GM21786 (cell line): Measurements from ENCODE around the gene NRTN.
A peak's percentile ranks its signal among the peaks of the same experiment; 100 is the strongest.

Experiments used
- ATAC-seq: cut with Tn5 transposase; IDR thresholded peaks from one replicate; pipeline ENCODE4 v1.9.1; 2021; ENCODE audit not compliant: unreplicated experiment

The NRTN gene

DNA sequence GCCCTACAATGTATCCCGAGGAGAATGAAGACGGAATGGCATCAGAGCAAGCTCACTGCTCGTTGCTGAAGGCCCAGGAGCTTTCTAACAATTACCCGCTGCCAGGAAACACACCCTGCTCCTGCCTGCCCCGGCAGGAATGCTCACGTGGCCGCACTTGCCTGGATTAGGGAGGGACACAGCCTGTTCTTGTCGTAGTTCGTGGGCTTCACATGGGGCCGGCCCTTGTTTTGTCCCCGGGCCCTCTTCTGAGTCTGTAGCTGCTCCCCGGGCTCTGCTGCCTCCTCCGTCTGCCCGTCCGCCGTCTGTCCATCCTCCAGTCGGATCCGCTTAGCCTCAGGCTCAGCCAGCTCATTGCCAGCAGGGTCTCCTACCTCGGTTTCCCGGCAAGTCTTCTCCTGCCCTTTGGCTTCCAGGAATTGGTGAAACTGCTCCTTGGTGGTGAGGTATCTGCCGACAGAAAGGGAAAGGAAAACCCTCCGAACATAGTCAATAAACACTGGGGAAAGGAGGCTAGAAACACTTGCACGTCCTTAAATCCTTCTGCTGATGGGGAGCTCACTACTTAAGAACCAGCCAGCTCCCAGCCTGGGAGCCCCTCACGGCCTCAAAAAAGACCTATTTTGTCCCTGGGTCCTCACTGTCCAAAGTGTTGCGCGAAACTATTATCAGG, 14.8 kb upstream of the NRTN start:
- ATAC-seq: no peak

DNA sequence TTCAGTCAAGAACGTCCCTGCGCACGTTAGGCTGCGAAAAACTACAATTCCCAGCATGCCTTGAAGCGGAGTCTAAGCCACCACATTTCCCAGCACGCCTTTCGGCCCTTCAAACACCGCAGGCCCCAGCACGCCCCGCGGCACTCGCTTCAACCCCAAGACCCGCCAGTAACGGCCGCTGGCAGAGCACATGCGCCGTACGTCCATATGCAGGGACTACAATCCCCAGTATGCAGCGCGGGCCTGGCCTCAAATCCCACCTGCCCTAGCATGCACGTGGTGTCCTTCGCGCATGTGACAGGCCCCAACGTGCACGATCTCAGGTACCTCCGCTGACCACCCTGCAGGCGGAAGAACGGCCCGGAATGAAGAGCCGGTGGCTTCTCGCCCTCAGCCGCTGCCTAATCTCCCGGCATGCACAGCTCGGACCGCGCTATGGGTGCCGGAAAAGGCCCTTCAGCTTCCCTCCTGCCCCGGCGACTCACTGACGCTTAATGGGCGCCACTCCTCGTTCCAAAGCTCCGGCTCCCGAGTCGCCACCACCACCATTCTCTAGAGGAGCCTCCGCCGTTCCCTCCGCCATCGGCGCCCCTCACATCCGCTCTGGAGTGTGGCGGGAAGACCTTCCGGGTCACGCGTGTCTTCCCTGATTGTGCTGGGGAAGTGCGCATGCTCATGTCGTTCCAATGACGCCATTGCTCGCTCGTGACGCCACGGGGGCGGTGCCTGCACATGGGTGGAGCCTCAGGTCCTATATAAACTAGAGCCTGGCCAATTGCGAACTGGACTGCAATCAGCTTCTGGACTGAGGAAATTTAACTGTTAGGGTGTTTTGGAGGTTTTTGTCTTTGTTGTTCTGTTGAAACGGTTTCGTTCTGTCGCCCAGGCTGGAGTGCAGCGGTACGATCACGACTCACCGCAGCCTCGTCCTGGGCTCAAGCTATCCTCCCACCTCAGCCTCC, 14.0 kb upstream of the NRTN start, which contains the start of gene DUS3L:
Gene DUS3L (minus strand): TSS at position 605 of the 962 bp plus-strand sequence. CDS start 22 bp downstream, at position 583.
- ATAC-seq: peak; percentile 85

GRCh38 chr19:5792224-5792623, 12.6 kb upstream of the NRTN start:
- no peak for ATAC-seq

- no peak for ATAC-seq
These were observed 11.7 kb upstream of the NRTN start for GRCh38 chr19:5793188-5793587.

- no peak for ATAC-seq
These were observed 9.4 kb upstream of the NRTN start for GRCh38 chr19:5795382-5795919.

DNA sequence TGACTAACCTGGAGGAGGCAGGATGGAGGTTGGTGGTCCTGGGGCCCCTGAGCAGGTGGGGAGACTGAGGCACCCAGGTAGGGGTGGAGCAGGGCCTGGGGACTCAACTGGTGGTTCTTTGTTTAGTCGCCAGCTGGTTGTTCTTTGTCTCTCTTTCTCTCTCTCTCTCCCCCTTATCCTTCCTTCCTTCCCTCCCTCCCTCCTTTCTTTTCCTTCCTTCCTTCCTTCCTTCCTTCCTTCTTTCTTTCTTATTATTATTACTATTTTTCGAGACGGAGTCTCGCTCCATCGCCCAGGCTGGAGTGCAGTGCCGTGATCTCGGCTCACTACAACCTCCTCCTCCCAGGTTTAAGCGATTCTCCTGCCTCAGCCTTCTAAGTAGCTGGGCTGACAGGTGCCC, 6.6 kb upstream of the NRTN start:
- no peak for ATAC-seq

GRCh38 chr19:5799247-5800241, 5.3 kb upstream of the NRTN start:
- ATAC-seq: no peak

- ATAC-seq: no peak
These were observed 4.3 kb upstream of the NRTN start for GRCh38 chr19:5800361-5801270.

GRCh38 chr19:5801796-5802619, 2.9 kb upstream of the NRTN start:
- ATAC-seq: no peak

DNA sequence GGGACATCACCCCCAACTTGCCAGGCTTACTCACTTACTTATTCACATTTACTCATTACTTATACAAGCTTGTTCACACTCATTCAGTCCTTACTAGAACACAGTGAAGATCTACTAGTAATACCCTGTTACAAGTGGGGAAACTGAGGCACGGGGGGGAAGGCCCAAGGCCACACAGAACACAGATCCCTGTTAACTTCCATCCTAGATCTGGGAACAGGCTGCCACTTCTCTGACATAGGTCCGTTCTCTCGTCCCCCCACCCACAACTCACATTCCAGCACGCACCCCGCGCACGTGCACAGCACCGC, 1.5 kb upstream of the NRTN start:
- ATAC-seq: no peak

- ATAC-seq: peak; percentile 63
These were observed 933 bp upstream of the NRTN start for GRCh38 chr19:5803752-5804515.

DNA sequence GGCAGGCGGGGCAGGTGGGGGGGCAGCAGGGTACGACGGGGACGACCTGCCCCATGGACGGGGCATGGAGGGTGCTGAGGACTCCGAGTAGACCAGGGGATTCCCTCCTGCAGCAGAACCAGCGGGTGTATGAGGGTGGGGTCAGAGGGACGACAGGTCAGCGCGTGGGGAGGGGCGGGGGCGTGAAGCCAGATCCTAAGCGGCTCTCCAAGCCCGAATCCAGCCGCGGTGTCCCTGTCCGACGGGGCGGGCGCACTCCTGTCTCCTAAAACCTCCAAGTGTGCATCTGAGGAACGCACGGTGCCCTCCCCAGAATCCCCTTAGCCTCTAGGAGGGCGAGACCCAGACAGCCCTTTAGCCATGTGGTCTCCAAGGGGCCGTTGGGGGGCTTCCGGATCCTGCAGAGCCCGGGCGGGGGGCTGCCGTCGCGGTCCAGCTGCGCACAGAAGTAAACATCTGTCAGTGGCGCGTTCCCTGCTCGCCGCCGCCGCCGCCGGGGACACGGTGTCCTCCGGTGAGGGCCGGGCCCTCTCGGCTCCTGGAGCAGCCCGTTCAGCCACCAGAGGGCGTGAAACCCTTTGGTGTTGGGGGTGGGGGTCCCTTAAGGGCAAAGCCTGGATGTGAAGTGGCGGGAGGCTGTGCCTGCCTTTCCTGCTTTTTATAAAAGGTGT, 730 bp downstream of the NRTN start:
- no peak for ATAC-seq

- ATAC-seq: no peak
These were observed 1.2 kb downstream of the NRTN start for GRCh38 chr19:5806133-5806489.

DNA sequence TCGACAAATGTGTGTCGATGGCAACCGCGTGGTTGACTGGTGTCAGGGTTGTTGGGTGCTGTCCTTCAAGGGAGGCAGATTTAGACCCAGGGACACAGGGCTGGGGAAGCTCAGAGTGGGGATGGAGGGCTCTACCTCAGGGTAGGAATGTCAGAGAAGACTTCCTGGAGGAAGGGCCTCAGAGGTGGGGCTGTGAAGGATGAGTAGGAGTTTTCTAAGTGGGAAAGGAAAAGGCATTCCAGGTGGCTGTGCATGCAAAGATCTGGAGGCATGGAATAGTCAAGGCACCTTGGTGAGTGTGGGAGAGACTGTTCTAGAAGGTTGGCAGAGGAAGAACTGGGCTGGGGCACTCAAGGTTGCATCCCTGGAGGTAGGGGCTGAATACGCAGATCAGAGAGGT, 2.0 kb downstream of the NRTN start:
- ATAC-seq: no peak

- no peak for ATAC-seq
These were observed 3.4 kb downstream of the NRTN start for GRCh38 chr19:5808120-5808816.

- ATAC-seq: no peak
These were observed 4.2 kb downstream of the NRTN start for GRCh38 chr19:5809053-5809452.

DNA sequence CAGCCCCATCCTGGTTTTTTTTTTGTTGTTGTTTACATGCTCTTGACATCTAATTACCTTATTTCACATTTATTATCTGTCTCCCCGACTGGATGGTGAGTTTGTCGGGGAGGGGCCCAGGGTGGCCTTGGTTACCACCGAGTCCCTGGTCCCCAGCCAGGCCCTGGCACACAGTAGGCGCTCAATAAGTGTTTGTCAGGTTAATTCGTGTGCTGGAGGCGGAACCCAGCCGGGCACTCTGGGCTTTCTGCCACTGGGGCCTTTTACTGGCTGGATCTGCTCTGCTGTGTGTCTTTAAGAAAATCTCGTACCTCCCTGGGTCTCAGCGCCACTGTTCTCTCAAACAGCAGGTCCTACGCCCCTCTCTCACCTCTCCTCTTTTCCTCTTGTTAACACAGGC, 4.6 kb downstream of the NRTN start:
- no peak for ATAC-seq
